Measurements from ENCODE around the gene RAB26.
"Not testable (repeated sequence)": the region's sequence is repeated elsewhere in the genome, so short reads cannot be mapped to it uniquely, and the experiment has no call there.

RAB26 gene

DNA sequence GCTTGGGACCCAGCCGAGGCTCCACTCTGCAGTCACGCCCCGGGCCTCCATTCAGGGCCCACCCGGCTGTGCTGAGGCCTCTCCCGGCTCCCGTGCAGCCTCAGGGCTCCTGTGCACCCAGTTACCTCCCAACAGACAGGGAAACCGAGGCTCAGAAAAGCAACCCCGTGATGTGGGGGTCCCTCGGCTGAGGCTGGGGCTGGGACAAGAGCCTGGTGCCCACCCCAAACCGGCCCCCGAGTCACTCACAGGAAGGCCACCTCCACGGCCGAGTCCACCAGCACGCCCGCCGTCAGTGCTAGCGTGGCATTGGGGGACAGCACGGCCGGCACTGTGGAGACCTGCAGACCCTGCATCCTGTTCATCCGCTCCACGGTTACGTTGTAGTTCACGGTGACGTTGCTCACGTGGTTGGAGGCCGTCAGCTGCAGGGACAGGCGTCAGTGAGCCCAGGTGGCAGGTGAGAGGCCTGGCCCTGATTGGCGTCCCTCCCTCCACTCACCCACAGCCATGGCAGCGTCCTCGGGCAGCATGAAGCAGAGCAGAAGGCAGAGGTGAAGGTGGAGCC is 35.8 kb upstream of the RAB26 start:
- not testable (repeated sequence) for FAIRE-seq; DNase-seq (ENCODE audit: insufficient read length, low spot score)

DNA sequence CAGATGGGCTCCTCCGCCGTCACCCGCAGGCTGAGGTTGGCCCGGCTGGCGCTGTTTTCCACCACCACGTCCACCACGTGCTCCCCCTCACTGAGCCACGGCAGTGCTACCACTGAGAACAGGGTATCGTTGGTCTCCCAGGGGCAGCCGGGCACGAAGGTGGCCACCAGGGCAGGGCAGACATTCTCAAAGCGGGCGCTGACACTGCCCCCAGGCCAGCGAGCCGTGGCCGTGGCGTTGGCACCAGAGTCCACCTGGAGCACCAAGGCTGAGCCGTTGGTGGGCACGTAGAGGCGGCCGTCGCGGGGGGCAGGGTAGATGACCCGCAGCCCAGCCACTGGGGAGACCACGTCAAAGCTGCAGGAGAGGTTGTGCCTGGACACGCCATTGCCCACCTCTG is 34.2 kb upstream of the RAB26 start:
- FAIRE-seq; DNase-seq (ENCODE audit: insufficient read length, low spot score): not testable (repeated sequence)

DNA sequence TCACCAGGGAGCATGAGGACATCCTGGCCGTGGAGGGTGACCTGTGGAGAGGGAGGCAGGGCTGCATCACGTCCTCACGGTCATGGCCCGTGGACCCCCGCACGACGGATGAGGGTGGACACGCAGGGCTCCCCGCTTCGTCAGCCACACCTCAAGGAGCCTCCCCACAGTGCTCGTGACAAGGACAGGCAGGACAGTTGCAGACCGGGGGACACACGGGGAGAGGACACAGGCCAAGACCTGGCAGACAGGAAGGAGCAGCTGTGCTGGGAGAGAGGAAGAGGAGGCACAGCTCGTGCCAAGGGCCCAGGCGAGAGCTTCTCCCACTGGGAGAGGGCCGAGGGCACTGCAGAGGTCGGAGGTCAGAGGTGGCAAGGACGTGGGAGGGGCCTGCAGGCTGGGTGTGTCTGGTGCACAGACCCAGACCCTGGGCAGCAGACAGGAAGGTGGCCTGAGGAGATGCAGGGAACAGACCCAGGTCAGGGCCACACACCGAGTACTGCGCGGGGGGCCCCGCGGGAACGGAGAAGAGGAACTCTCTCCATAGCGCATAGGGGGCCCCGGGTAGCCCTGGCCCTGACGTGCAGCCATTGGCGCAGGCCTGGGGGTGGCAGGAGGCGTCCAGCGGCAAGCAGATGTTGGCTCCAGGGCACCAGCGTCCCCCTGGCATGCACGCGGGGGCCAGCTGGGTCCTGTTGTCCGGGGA is 33.4 kb upstream of the RAB26 start:
- DNase-seq (ENCODE audit: insufficient read length, low spot score); FAIRE-seq: not testable (repeated sequence)

DNA sequence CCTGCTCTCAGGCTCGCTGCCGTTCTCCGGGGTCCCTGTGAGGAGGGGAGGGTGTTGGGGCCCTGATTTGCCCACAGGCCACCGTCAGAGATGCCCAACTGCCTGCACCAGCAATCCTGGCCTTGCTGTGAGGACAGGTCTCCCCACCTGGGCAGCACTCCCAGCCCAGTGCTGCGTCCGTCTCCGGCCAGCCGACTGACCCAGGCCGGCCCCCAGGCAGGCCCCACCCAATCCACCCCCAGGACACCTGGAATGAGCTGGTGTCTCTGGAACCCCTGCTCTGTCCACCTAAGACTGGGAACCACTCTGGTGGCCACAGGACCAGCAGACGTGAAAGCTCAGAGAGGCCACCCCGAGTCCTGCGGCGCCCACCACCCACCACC is 32.8 kb upstream of the RAB26 start:
- FAIRE-seq = no peak
- TF ChIP-seq, protein P1, sequence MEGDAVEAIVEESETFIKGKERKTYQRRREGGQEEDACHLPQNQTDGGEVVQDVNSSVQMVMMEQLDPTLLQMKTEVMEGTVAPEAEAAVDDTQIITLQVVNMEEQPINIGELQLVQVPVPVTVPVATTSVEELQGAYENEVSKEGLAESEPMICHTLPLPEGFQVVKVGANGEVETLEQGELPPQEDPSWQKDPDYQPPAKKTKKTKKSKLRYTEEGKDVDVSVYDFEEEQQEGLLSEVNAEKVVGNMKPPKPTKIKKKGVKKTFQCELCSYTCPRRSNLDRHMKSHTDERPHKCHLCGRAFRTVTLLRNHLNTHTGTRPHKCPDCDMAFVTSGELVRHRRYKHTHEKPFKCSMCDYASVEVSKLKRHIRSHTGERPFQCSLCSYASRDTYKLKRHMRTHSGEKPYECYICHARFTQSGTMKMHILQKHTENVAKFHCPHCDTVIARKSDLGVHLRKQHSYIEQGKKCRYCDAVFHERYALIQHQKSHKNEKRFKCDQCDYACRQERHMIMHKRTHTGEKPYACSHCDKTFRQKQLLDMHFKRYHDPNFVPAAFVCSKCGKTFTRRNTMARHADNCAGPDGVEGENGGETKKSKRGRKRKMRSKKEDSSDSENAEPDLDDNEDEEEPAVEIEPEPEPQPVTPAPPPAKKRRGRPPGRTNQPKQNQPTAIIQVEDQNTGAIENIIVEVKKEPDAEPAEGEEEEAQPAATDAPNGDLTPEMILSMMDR (IDR thresholded peaks at IDR 0.05; ENCODE audit: insufficient read depth, missing control alignments) = no peak
- no peak for DNase-seq (ENCODE audit: insufficient read length, low spot score)

DNA sequence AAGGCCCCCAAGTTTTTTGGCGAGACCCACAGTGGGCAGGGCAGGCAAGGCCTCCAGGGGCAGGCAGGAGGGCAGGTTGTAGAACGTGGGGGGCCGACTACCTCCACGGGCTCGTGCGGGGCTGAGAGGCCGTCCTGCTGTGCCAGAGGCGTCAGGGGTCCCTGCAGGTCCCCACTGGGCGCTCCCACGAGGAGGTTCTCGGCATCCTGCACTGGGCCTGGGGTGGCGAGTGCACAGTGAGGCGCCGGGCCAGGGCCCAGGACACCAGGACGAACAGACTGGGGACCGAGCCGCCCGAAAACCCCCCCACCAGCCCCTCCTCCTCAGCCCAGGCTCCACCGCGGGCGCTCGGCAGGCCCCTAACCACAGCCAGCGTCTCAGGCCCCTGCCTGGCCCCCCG is 32.0 kb upstream of the RAB26 start:
- not testable (repeated sequence) for FAIRE-seq; DNase-seq (ENCODE audit: insufficient read length, low spot score)

DNA sequence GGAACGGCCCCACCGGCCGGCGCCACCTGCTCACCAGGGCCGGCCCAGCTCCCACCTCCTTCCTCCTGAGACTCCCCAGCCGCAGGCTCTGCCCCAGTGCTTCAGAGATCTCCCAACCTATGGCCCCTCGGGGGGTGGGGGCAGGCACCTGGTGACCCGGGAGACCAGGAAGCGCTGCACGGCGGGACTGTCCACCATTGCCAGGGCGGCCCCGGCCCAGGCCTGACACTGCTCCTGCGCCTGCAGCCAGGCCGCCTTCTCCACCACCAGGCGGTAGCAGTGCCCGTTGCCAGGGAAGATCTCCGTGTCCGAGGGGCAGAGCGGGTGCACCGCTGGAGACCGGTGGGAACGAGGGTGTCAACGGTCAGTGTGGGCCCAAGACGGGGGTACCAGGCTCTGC is 31.1 kb upstream of the RAB26 start:
- DNase-seq (ENCODE audit: insufficient read length, low spot score); FAIRE-seq: not testable (repeated sequence)

DNA sequence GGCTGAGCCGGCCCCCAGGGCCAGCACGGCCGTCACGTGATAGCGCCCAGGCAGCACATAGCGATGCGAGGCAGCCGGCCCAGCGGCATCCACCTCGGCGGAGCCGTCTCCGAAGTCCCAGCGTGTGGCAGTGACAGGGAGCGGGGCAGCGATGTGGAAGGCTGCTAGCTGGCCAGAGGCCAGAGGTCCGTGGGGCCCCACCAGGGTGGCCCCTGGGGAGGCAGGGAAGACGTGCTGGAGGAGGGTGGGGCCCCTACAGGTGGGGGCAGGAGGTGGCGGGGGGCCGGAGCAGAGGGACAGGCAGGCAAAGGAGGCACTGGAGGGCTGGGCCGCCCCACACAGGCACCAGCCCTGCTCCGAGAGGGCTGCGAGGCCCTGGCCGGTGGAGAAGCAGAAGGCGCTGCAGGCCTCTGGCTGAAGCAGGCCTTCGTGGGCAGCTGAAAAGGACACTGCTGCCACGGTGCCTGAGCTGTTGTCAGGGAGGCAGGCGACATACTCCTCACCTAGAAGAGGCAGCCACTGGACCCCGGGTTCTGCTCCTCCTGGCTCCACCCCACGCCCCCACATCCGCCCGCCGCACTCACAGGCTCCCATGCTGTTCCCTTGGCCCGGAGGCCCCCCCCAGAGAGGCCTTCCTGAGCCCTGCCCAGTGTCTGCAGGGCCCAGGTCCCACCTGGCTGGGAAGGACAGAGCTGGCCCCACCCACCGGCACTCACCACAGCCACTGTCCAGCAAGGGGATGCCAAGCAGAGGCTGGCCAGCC is 30.3 kb upstream of the RAB26 start:
- not testable (repeated sequence) for DNase-seq (ENCODE audit: insufficient read length, low spot score); FAIRE-seq

DNA sequence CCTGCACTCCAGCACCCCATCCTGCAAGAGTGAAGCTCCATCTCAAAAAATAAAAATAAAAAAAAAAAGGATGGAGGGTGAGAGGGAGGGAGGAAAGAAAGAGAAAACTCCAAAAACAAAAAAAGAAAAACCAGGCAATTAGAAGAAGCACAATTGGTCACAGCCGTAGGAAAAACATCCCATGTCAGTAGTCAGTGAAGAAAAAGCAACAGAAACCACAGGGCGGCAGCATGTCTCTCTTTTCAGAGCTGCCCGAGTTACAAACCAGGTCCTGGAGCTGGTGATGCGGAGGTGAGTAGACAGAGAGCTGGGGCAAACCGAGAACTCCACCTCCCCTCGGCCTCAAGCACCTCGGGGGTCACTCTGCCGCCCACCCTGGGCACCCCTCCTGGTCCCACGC is 27.1 kb upstream of the RAB26 start:
- TF ChIP-seq, protein P1 (IDR thresholded peaks at IDR 0.05; ENCODE audit: insufficient read depth, missing control alignments) = peak; percentile 26
- DNase-seq (ENCODE audit: insufficient read length, low spot score); FAIRE-seq: not testable (repeated sequence)

DNA sequence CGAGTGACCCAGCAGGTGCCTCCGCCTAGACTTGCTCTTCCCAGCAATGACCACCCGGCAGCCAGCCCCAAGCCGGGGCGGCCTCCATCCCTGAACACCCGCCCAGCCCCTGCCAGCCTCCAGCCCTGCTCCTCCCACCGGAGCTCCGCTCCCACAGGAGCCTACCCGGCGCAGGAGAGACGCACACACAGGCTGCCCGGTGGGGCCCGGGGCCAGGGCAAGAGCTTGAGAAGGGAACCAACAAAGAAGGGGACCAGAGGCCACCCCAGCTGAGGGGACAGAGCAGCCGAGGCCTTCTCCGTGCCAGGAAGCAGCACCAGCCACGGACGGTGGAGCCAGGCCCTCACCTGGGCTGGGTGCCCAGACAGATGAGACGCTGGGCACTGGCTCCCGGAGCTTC is 26.6 kb upstream of the RAB26 start:
- DNase-seq (ENCODE audit: insufficient read length, low spot score) = no peak
- TF ChIP-seq, protein P1 (IDR thresholded peaks at IDR 0.05; ENCODE audit: insufficient read depth, missing control alignments) = no peak
- no peak for FAIRE-seq

DNA sequence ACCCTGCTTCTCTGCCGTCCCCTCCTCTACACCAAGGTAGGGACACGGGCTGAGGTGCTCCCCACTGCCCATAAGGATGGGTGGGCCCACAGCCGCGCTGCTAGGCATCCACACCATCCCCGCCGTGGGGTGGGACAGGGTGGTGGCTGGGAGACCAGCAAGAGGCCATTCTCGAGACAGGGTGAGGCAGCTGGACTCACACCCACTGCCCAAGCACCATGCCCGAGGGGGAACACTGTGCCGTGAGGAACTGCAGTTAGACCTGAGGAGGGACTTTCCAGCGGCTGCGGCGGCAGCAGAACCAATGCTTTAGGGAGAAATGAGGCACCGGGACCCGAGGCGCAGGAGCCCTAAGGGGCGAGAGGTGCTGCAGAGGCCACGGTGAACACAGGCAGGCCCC is 26.0 kb upstream of the RAB26 start:
- DNase-seq (ENCODE audit: insufficient read length, low spot score) (no peak), FAIRE-seq (no peak)
- TF ChIP-seq, protein P1 (IDR thresholded peaks at IDR 0.05; ENCODE audit: insufficient read depth, missing control alignments) = no peak

DNA sequence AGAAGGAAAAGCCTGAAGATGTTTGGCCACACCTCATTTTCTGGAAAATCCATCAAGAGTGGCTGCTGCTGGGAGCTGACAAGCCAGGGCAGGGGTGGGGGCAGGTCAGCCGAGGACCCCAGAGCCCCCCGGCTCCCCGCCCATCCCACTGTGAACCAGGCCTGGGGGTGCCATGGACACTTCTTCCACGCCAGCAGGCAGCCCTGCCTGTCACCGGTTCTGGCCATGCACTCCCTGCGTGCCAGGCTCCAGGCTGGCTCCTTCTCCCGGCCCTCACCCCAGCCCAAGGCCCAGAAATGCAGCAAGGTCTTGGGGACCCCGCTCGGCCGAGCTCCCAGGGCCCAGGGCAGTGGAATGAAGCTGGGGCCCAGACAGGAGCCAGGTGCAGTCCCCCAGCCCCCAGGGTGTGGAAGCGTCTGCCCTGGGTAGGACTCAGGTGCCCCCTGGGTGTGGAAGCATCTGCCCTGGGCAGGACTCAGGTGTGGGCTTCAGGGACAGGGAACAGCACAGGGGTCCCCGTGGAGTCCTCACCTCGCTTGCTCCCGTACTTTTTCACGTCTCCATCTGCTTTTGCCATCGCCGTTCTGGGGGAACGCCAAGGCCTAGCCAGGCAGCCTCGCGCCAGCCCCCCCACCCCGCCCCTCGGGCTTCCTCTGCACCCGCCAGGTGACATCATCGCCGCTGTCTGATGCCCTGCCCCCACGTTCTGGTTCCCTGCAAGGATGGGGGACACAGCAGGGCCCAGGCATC is 25.3 kb upstream of the RAB26 start:
- FAIRE-seq; DNase-seq (ENCODE audit: insufficient read length, low spot score): not testable (repeated sequence)

DNA sequence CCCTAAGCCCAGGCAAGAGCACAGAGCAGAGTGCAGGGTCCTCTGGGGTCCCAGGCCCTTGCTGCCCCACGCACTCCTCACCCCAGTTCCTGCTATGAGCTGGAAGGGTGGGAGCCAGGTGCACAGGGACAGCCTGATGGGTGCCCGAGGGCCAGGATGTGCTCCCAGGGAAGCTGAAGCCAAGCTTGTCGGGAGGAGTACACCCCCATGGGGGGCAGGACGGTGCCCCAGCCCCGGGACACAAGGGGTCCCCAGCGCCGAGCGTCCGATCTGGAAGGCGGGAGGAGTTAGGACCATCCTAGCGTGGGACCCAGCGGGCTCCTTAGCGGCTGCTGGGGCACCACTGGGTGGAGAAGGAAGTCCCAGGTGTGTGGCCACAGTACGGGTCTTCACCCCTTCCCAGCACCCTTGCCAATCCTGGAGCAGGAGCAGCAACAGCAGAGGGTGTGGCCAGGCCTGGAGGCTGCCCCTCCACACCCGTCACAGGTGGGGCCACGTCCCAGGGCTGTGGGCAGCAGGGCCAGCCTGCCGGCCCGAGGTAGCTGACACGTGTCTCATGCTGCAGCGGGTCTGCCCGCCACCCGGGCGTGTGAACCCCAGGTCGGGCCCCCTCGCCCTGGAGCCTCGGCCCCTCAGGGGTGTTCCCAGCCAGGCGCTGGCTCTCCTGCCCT is 24.6 kb upstream of the RAB26 start:
- FAIRE-seq; DNase-seq (ENCODE audit: insufficient read length, low spot score): not testable (repeated sequence)

DNA sequence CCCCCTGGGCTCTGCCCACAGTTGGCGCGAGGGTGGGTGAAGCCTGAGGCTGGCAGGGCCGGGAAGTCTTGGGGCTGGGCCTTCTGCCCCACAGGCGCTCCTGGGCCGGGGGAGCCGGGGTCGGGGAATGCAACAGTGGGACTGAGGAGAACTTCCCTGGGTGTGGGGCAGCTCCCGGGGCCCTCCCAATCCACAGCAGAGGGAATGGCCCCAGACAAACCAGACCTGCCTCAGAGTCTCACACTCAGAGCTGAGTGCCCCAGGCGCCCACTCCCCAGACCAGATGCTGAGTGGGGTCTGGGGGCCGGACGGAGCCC is 24.1 kb upstream of the RAB26 start:
- DNase-seq (ENCODE audit: insufficient read length, low spot score); FAIRE-seq: not testable (repeated sequence)

Measured in D721Med (cell line).